Lower leg skin (tissue), 3 donors: ENCODE measurements around the gene KPNA6.

ENCODE experiments used
- POLR2A ChIP-seq, 2 donors: fragments of 450-650 bp; IDR thresholded peaks; one replicate each; pipeline ENCODE4 v1.6.1; 2016 to 2017; ENCODE audit warnings: antibody characterized with exemption in 2 of 2, mild to moderate bottlenecking in 1 of 2, moderate library complexity in 1 of 2
- TF ChIP-seq, protein P1 (sequence below), 3 donors: fragments of 450-650 bp; IDR thresholded peaks; one replicate each; pipeline ENCODE4 v1.5.1; 2016; ENCODE audit warnings: antibody characterized with exemption in 3 of 3, mild to moderate bottlenecking in 3 of 3, moderate library complexity in 2 of 3

DNA sequence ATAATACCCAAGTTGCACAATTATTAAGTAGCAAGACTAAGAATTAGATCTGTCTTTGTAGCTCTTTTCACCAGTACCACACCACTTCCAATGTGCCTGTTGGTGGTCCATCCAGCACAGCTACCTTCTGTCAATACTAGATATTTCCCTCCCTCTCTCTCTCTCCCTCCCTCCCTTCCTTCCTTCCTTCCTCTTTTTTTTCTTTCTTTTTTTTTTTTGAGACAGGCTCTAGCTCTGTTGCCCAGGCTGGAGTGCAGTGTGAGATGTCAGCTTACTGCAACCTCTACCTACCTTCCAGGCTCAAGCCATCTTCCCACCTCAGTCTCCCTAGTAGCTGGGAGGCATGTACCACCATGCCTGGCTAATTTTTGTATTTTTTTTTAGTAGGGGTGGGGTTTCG is 21.1 kb downstream of the KPNA6 start:
- TF ChIP-seq, protein P1, sequence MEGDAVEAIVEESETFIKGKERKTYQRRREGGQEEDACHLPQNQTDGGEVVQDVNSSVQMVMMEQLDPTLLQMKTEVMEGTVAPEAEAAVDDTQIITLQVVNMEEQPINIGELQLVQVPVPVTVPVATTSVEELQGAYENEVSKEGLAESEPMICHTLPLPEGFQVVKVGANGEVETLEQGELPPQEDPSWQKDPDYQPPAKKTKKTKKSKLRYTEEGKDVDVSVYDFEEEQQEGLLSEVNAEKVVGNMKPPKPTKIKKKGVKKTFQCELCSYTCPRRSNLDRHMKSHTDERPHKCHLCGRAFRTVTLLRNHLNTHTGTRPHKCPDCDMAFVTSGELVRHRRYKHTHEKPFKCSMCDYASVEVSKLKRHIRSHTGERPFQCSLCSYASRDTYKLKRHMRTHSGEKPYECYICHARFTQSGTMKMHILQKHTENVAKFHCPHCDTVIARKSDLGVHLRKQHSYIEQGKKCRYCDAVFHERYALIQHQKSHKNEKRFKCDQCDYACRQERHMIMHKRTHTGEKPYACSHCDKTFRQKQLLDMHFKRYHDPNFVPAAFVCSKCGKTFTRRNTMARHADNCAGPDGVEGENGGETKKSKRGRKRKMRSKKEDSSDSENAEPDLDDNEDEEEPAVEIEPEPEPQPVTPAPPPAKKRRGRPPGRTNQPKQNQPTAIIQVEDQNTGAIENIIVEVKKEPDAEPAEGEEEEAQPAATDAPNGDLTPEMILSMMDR (IDR thresholded peaks at IDR 0.05) = no peak
- TF ChIP-seq POLR2A (IDR thresholded peaks at IDR 0.05) = no peak
